ENCODE measurements around the gene MYBPC1.

- TF ChIP-seq POLR2A (IDR thresholded peaks at IDR 0.05) (no peak), POLR2AphosphoS5 (IDR thresholded peaks at IDR 0.05) (peak; percentile 34)
Measured at GRCh38 chr12:101713059-101713682, 118.4 kb downstream of the MYBPC1 start.

Data from prostate gland (tissue), 1 donor.